Measurements from ENCODE around the gene ODC1.

The ODC1 gene

DNA sequence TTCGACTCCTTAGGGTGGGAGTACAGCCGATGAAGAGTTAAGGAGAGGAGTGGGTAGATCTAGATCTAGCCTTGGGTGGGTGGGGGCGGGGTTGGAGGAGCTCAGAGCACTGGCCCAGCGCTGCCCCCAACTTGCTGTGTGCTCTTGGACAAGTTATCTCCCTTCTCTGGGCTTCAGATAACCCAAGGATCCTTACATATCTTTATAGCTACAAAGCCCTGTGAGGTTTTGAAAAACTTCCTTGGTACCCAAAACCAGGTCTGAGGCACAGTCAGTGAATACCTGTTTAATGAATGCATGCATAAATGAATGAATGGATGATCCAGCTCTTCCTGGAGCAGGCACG is 1.3 kb upstream of the ODC1 start:
- TF ChIP-seq TEAD4 (IDR thresholded peaks at IDR 0.05) (no peak), CEBPB (IDR thresholded peaks at IDR 0.05) (no peak), ZBTB7A (IDR thresholded peaks at IDR 0.05; ENCODE audit: low read depth) (no peak), EGR1 (IDR thresholded peaks at IDR 0.05) (no peak), FOXM1 (IDR thresholded peaks at IDR 0.05; ENCODE audit: borderline replicate concordance, low read depth) (no peak), CREB1 (IDR thresholded peaks at IDR 0.05; ENCODE audit: low read depth) (no peak), RAD21 (IDR thresholded peaks at IDR 0.05; ENCODE audit: low read depth) (no peak), YY1 (IDR thresholded peaks at IDR 0.05; ENCODE audit: low read depth) (no peak), TCF12 (IDR thresholded peaks at IDR 0.05; ENCODE audit: low read depth) (no peak), NFIC (IDR thresholded peaks at IDR 0.05) (no peak)
- TF ChIP-seq, protein P1, sequence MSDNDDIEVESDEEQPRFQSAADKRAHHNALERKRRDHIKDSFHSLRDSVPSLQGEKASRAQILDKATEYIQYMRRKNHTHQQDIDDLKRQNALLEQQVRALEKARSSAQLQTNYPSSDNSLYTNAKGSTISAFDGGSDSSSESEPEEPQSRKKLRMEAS (IDR thresholded peaks at IDR 0.05), result no peak
- TF ChIP-seq, protein P2, sequence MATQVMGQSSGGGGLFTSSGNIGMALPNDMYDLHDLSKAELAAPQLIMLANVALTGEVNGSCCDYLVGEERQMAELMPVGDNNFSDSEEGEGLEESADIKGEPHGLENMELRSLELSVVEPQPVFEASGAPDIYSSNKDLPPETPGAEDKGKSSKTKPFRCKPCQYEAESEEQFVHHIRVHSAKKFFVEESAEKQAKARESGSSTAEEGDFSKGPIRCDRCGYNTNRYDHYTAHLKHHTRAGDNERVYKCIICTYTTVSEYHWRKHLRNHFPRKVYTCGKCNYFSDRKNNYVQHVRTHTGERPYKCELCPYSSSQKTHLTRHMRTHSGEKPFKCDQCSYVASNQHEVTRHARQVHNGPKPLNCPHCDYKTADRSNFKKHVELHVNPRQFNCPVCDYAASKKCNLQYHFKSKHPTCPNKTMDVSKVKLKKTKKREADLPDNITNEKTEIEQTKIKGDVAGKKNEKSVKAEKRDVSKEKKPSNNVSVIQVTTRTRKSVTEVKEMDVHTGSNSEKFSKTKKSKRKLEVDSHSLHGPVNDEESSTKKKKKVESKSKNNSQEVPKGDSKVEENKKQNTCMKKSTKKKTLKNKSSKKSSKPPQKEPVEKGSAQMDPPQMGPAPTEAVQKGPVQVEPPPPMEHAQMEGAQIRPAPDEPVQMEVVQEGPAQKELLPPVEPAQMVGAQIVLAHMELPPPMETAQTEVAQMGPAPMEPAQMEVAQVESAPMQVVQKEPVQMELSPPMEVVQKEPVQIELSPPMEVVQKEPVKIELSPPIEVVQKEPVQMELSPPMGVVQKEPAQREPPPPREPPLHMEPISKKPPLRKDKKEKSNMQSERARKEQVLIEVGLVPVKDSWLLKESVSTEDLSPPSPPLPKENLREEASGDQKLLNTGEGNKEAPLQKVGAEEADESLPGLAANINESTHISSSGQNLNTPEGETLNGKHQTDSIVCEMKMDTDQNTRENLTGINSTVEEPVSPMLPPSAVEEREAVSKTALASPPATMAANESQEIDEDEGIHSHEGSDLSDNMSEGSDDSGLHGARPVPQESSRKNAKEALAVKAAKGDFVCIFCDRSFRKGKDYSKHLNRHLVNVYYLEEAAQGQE (IDR thresholded peaks at IDR 0.05; ENCODE audit: low read depth), result no peak
- TF ChIP-seq, protein P3, sequence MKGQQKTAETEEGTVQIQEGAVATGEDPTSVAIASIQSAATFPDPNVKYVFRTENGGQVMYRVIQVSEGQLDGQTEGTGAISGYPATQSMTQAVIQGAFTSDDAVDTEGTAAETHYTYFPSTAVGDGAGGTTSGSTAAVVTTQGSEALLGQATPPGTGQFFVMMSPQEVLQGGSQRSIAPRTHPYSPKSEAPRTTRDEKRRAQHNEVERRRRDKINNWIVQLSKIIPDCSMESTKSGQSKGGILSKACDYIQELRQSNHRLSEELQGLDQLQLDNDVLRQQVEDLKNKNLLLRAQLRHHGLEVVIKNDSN (IDR thresholded peaks at IDR 0.05), result no peak

DNA sequence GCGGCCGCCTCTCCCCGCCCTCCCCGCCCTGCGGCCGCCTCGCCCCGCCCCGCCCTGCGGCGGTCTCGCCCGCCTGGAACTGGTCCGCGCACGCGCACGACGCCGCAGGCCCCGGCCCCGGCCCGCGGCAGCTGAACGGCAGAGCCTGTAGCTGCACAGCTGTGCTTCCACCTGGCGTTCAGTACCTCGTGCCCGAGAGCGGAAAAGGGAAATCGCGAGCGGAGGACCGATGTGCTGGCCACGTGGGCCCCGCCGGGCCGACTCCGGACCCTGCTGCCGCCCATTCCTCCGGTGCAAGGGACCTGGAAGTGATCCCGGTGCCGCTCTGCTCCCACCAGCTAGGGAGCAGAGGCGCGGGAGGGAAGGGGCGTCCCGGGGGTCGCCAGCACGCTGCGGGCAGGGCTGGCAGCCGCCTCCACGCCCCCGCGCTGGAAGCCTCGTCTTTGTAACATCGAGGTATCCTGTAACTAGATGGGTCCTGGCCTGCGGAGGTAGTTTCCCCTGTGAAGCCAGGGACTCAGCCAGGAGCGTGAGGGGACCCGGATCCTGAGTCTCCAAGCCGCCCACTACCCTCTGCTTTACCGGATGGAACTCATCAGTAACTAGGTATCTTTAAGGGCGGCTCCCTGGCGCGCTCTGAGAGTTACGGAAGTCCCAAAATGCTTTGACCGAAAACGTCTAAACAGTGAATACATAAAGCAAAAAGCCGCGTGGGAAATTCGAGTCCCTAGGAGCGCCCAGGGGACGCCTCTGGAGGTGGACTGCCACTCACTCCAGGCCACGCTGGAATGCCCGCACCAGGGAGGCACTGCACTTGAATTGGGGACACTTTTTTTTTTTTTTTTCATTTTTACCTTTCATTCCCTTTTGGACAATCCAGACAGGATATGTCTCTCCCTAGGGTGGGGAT is 704 bp upstream of the ODC1 start:
- peak; percentile 92 for TF ChIP-seq ZBTB7A (IDR thresholded peaks at IDR 0.05; ENCODE audit: low read depth)
- no peak for TF ChIP-seq NFIC (IDR thresholded peaks at IDR 0.05)
- peak; percentile 63; the same call in 1 of the 2 replicates for TF ChIP-seq TAF1 (IDR thresholded peaks at IDR 0.05; ENCODE audit: low read depth)
- TF ChIP-seq, protein P2 (IDR thresholded peaks at IDR 0.05; ENCODE audit: low read depth), result no peak
- no peak for TF ChIP-seq YY1 (IDR thresholded peaks at IDR 0.05; ENCODE audit: low read depth)
- TF ChIP-seq, protein P3 (IDR thresholded peaks at IDR 0.05), result peak; percentile 80
- no peak for TF ChIP-seq EGR1 (IDR thresholded peaks at IDR 0.05)
- TF ChIP-seq EP300 (IDR thresholded peaks at IDR 0.05; ENCODE audit: borderline replicate concordance), result no peak
- no peak for TF ChIP-seq TEAD4 (IDR thresholded peaks at IDR 0.05)
- no peak for TF ChIP-seq FOXM1 (IDR thresholded peaks at IDR 0.05; ENCODE audit: borderline replicate concordance, low read depth)
- peak; percentile 71 for TF ChIP-seq TCF12 (IDR thresholded peaks at IDR 0.05; ENCODE audit: low read depth)
- peak; percentile 14; the same call in 1 of the 2 replicates for TF ChIP-seq RAD21 (IDR thresholded peaks at IDR 0.05; ENCODE audit: low read depth)
- TF ChIP-seq, protein P1 (IDR thresholded peaks at IDR 0.05), result peak; percentile 99
- TF ChIP-seq CREB1 (IDR thresholded peaks at IDR 0.05; ENCODE audit: low read depth), result no peak
- no peak for TF ChIP-seq CEBPB (IDR thresholded peaks at IDR 0.05)

DNA sequence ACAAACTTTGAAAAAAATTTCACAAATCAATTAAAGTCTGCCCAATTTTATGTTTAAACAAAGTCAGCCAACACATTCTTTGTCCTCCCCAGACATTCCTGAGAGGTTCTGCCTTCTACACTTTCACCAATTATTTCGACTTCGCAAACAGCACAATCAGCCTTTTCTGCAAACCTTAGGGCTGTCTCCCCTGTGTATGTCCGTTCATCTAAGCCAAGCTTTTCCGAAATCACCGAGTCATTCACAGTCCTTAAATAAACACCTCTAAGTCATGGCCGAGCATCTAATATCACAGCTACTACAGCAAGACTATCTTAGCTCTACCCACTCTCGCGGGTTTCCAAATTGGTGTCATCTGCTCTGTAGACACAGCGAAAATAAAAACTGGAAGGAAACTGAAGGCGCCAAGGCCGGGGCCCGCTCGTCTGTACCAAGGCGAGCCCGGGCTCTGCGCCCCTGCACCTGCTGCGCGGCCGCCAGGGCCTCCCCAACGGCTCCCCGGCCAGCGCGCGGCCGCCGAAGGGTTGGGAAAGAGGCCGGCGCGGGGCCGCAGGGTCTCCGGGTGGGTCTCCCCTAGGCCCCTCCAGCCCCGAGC is 730 bp downstream of the ODC1 start:
- peak; percentile 15; the same call in 1 of the 2 replicates for TF ChIP-seq TEAD4 (IDR thresholded peaks at IDR 0.05)
- TF ChIP-seq TAF1 (IDR thresholded peaks at IDR 0.05; ENCODE audit: low read depth), result no peak
- TF ChIP-seq ZBTB7A (IDR thresholded peaks at IDR 0.05; ENCODE audit: low read depth), result no peak

DNA sequence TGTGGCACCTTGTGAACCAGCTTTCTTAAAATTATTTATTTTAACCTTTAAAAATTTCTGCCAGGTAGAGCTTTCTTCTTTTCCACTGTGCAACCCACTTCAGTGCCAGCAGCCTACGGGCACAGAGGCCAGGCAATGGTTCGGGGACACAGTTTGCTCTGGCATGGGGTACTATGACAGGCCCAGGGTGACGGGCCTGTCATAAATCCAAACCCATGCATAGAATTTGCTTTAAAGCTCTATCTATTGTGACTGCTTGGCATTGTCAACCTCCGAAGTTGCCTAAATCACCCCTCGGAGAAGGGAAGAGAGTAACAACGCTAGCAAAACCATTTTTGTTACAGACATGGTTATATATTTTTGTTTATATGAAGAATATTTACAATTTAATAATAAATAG is 1.5 kb downstream of the ODC1 start:
- TF ChIP-seq TCF12 (IDR thresholded peaks at IDR 0.05; ENCODE audit: low read depth), result no peak
- no peak for TF ChIP-seq FOXM1 (IDR thresholded peaks at IDR 0.05; ENCODE audit: borderline replicate concordance, low read depth)
- TF ChIP-seq, protein P2 (IDR thresholded peaks at IDR 0.05; ENCODE audit: low read depth), result no peak
- TF ChIP-seq, protein P1 (IDR thresholded peaks at IDR 0.05), result no peak
- TF ChIP-seq NFIC (IDR thresholded peaks at IDR 0.05), result no peak
- TF ChIP-seq EGR1 (IDR thresholded peaks at IDR 0.05), result no peak
- TF ChIP-seq ZBTB7A (IDR thresholded peaks at IDR 0.05; ENCODE audit: low read depth), result no peak
- no peak for TF ChIP-seq CREB1 (IDR thresholded peaks at IDR 0.05; ENCODE audit: low read depth)
- TF ChIP-seq TEAD4 (IDR thresholded peaks at IDR 0.05), result no peak
- TF ChIP-seq RAD21 (IDR thresholded peaks at IDR 0.05; ENCODE audit: low read depth), result no peak
- TF ChIP-seq YY1 (IDR thresholded peaks at IDR 0.05; ENCODE audit: low read depth), result no peak
- TF ChIP-seq, protein P3 (IDR thresholded peaks at IDR 0.05), result no peak
- no peak for TF ChIP-seq EP300 (IDR thresholded peaks at IDR 0.05; ENCODE audit: borderline replicate concordance)
- TF ChIP-seq CEBPB (IDR thresholded peaks at IDR 0.05), result no peak
- no peak for TF ChIP-seq TAF1 (IDR thresholded peaks at IDR 0.05; ENCODE audit: low read depth)

All from Ishikawa (cell line).